Measurements from ENCODE around the gene KRTAP10-12. TPM values are rescaled to one million over a fixed set of nuclear protein-coding genes. Genes with fewer than 3 reads are reported as not detected.
A peak's percentile ranks its signal among the peaks of the same experiment; 100 is the strongest.

KRTAP10-12 gene
- total RNA-seq, 1 donor from 2014 or later, result not detected

- Mint-ChIP-seq H3K36me3 (no peaks in the 10 kb centered on the region), H3K27me3 (ENCODE audit: low read depth) (peaks cover 97% of the 10 kb centered on the region), H3K4me3 (peak overlapping the region; percentile 34), H3K27ac (no peak overlapping the region), H3K4me1 (peaks cover 27% of the 10 kb centered on the region), H3K9me3 (no peaks in the 10 kb centered on the region)
- TF ChIP-seq CTCF (IDR thresholded peaks at IDR 0.05; ENCODE audit: unreplicated experiment), result no peak
- peak; percentile 19 to 41 for DNase-seq (ENCODE audit: low spot score in 2 of 2, unreplicated experiment in 2 of 2)
Observed at GRCh38 chr21:44710756-44711326, 13.9 kb downstream of the KRTAP10-12 start.

- no peaks in the 10 kb centered on the region for H3K36me3 Mint-ChIP-seq
- peak within 1 kb of the TSS; percentile 50 for H3K4me3 Mint-ChIP-seq
- peak; percentile 19 to 42 for DNase-seq (ENCODE audit: low spot score in 2 of 2, unreplicated experiment in 2 of 2)
- TF ChIP-seq CTCF (IDR thresholded peaks at IDR 0.05; ENCODE audit: unreplicated experiment), result no peak
- no peaks in the 10 kb centered on the region for H3K9me3 Mint-ChIP-seq
- H3K27me3 Mint-ChIP-seq (ENCODE audit: low read depth), result peaks cover 94% of the 10 kb centered on the region
- H3K27ac Mint-ChIP-seq, result no peak within 1 kb of the TSS
- peaks cover 27% of the 10 kb centered on the region for H3K4me1 Mint-ChIP-seq
Observed at GRCh38 chr21:44711327-44712202, 14.6 kb downstream of the KRTAP10-12 start, which contains the start of gene TSPEAR. Gene TSPEAR, minus strand, starts transcription at chr21:44711572. Its CDS starts 58 bp downstream, at chr21:44711514.

DNA sequence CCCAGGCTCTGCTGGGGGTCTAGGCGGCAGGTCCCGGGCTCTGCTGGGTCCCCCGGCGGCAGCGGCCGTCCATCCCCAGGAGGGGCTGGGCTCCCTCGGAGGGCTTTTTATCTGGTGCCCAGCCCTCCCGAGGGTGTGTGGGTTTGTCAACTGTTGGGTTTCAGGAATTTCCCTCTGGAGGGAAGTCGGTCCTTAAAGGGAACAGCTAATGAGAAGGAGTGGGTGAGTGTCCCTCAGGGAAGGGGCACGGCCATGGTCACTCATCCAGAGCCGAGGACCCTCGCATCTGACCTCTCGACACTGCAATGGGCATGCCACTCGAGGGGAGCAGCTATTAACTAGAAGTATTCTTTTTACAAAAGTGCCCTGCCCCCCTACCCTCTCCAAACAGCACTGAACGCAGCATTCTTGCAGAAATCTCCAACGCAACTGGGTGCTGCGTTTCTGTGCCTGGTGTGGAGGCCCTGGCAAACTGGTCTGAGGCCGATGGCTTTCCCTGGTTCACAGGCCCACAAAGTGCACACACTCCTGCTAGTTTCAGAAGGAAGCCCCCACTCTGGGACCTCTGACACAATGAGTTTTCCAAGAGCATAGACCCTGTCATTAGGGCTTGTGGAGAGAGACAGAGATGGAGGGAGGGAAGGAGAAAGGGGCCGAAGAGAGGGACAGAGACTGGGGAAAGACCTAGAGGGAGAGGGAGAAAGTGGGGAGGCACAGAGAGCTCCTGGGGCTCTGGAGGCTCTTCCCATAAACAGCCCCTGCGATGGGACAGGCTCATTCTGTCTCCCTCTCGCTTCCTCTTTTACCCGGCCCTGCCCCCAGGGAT, 15.4 kb downstream of the KRTAP10-12 start:
- H3K36me3 Mint-ChIP-seq, result no peaks in the 10 kb centered on the region
- H3K27me3 Mint-ChIP-seq (ENCODE audit: low read depth), result peaks cover 86% of the 10 kb centered on the region
- TF ChIP-seq CTCF (IDR thresholded peaks at IDR 0.05; ENCODE audit: unreplicated experiment), result no peak
- H3K27ac Mint-ChIP-seq, result no peak overlapping the region
- H3K9me3 Mint-ChIP-seq, result no peaks in the 10 kb centered on the region
- peak; percentile 5 to 37 for DNase-seq (ENCODE audit: low spot score in 2 of 2, unreplicated experiment in 2 of 2)
- peaks cover 27% of the 10 kb centered on the region for H3K4me1 Mint-ChIP-seq
- H3K4me3 Mint-ChIP-seq, result no peak overlapping the region

GRCh38 chr21:44713130-44713529, 16.2 kb downstream of the KRTAP10-12 start:
- H3K9me3 Mint-ChIP-seq, result no peaks in the 10 kb centered on the region
- no peaks in the 10 kb centered on the region for H3K36me3 Mint-ChIP-seq
- no peak overlapping the region for H3K4me3 Mint-ChIP-seq
- TF ChIP-seq CTCF (IDR thresholded peaks at IDR 0.05; ENCODE audit: unreplicated experiment), result no peak
- DNase-seq (ENCODE audit: low spot score in 2 of 2, unreplicated experiment in 2 of 2), result peak; percentile 12 to 25
- no peak overlapping the region for H3K27ac Mint-ChIP-seq
- peaks cover 31% of the 10 kb centered on the region for H3K4me1 Mint-ChIP-seq
- peaks cover 79% of the 10 kb centered on the region for H3K27me3 Mint-ChIP-seq (ENCODE audit: low read depth)

- Mint-ChIP-seq H3K4me1 (peaks cover 38% of the 10 kb centered on the region), H3K27ac (no peak overlapping the region), H3K9me3 (no peaks in the 10 kb centered on the region), H3K27me3 (ENCODE audit: low read depth) (peaks cover 78% of the 10 kb centered on the region), H3K36me3 (no peaks in the 10 kb centered on the region), H3K4me3 (no peak overlapping the region)
- peak; percentile 2 to 20 for DNase-seq (ENCODE audit: low spot score in 2 of 2, unreplicated experiment in 2 of 2)
- TF ChIP-seq CTCF (IDR thresholded peaks at IDR 0.05; ENCODE audit: unreplicated experiment), result no peak
Observed at GRCh38 chr21:44713846-44714245, 16.9 kb downstream of the KRTAP10-12 start.

Measured in mesothelial cell of epicardium (in vitro differentiated cells).